K562 (cell line): ENCODE measurements around the gene BSN. TPM values are rescaled to one million over a fixed set of nuclear protein-coding genes. Genes with fewer than 3 reads are reported as not detected.

Experiments used
- ATAC-seq: fragments of 200-7000 bp; cut with Tn5 transposase; 3 replicates; pipeline ENCODE4 v1.9.1; 2020; ENCODE audit warnings: moderate library complexity
- BruUV-seq: library from RNA; stranded (reverse); fragments of 400-500 nt; replicated peaks from 2 replicates; lab custom pipeline; 2021; lab: Mats Ljungman, UMichigan
- CTCF ChIA-PET: fragments of 300-600 bp; formaldehyde crosslinking; extraction: SDS; loops from one replicate; lab custom pipeline; 2021; ENCODE audit warnings: low intra/inter-chr PET ratio; lab: Yijun Ruan, JAX
- POLR2A ChIA-PET: fragments of 300-600, 350-650 bp; sonication (Branson Sonifier 250); formaldehyde crosslinking; extraction: SDS; loops from one replicate; lab custom pipeline; 2021; ENCODE audit warnings: antibody characterized with exemption, inconsistent platforms; lab: Yijun Ruan, JAX
- DNase-seq, 4 experiments: peaks; one replicate each; pipeline versions ENCODE4 v3.0.0 to v3.0.0-alpha.2; 2011 to 2018; ENCODE audit warnings: low spot score in 3 of 4, mixed read lengths in 3 of 4; ENCODE audit errors: extremely low read depth in 1 of 4
- FAIRE-seq: peaks from 2 replicates; lab custom pipeline; 2011; peaks lifted over from hg19 to GRCh38; lab: Jason Lieb, UNC
- H2AFZ ChIP-seq: 2 replicates; pipeline ENCODE4 v1.6.0; 2011; ENCODE audit warnings: low read depth, low read length, control low read depth, inconsistent platforms
- H3K27ac ChIP-seq: fragments of 200-600 bp; 3 replicates; pipeline ENCODE4 v1.8.0; 2011; ENCODE audit warnings: low read depth, mild to moderate bottlenecking, control low read depth, inconsistent platforms, low read length, moderate library complexity, mixed read lengths; ENCODE audit errors: extremely low read depth
- H3K27me3 ChIP-seq, 2 experiments: fragments of 300-600 bp in 1 of 2; 2 replicates in 1 of 2; 3 replicates in 1 of 2; pipeline versions ENCODE4 v1.6.0 to v1.8.0; 2011; ENCODE audit warnings: inconsistent platforms in 2 of 2, low read length in 2 of 2, mild to moderate bottlenecking in 1 of 2, mixed read lengths in 1 of 2, moderate library complexity in 1 of 2; ENCODE audit not compliant: control insufficient read depth in 2 of 2, insufficient read depth in 2 of 2
- H3K36me3 ChIP-seq: fragments of 300-600 bp; 3 replicates; pipeline ENCODE4 v1.8.0; 2011; ENCODE audit warnings: mild to moderate bottlenecking, low read length, inconsistent platforms; ENCODE audit not compliant: control insufficient read depth, insufficient read depth
- H3K4me1 ChIP-seq, 2 experiments: fragments of 200-600 bp in 1 of 2; replicated peaks in 1 of 2; 2 replicates in 1 of 2; 3 replicates in 1 of 2; pipeline versions ENCODE4 v1.5.1 to v1.8.0; 2011; ENCODE audit warnings: inconsistent platforms in 2 of 2, low read length in 2 of 2, mild to moderate bottlenecking in 1 of 2, mixed read lengths in 1 of 2, moderate library complexity in 1 of 2; ENCODE audit not compliant: control insufficient read depth in 2 of 2, insufficient read depth in 2 of 2
- H3K4me2 ChIP-seq: 2 replicates; pipeline ENCODE4 v1.6.1; 2011; ENCODE audit warnings: low read length, control low read depth, inconsistent platforms, mixed read lengths; ENCODE audit not compliant: insufficient read depth
- H3K4me3 ChIP-seq: fragments of 200-600 bp; sonication (generic), shearing (Covaris generic); 2 replicates; pipeline ENCODE4 v1.5.1; 2016; ENCODE audit warnings: control low read depth, inconsistent platforms
- H3K79me2 ChIP-seq: fragments of 200-600 bp; 3 replicates; pipeline ENCODE4 v1.8.0; 2011; ENCODE audit warnings: low read length, inconsistent platforms; ENCODE audit not compliant: control insufficient read depth, insufficient read depth
- H3K9ac ChIP-seq, 2 experiments: 2 replicates each; pipeline versions ENCODE4 v1.6.0 to v1.6.1; 2011; ENCODE audit warnings: low read depth in 2 of 2, low read length in 2 of 2, control low read depth in 1 of 2, inconsistent platforms in 1 of 2, mild to moderate bottlenecking in 1 of 2, mixed read lengths in 1 of 2; ENCODE audit not compliant: insufficient read depth in 1 of 2
- H3K9me1 ChIP-seq: one replicate; pipeline ENCODE4 v1.6.0; 2011; ENCODE audit warnings: inconsistent platforms, mild to moderate bottlenecking, low read length, moderate library complexity; ENCODE audit not compliant: control insufficient read depth, insufficient read depth
- H3K9me3 ChIP-seq: replicated peaks from 2 replicates; pipeline ENCODE4 v1.5.1; 2011; ENCODE audit warnings: low read depth, low read length, inconsistent platforms; ENCODE audit not compliant: control insufficient read depth, insufficient read depth
- H4K20me1 ChIP-seq: replicated peaks from 2 replicates; pipeline ENCODE4 v1.6.1; 2011; ENCODE audit warnings: low read length, inconsistent platforms, mixed read lengths; ENCODE audit not compliant: control insufficient read depth, insufficient read depth
- RBFOX2 ChIP-seq: fragments of 200-400 bp; formaldehyde crosslinking; IDR thresholded peaks from 2 replicates; pipeline ENCODE4 v1.6.1; 2017; ENCODE audit warnings: low read depth, mild to moderate bottlenecking, low read length, moderate library complexity
- ZBTB33 ChIP-seq: sonication (generic); formaldehyde crosslinking; IDR thresholded peaks from 2 replicates; pipeline ENCODE4 v1.8.1; 2023; ENCODE audit warnings: mild to moderate bottlenecking, missing genetic modification reagents
- ZC3H11A ChIP-seq: IDR thresholded peaks from 2 replicates; pipeline ENCODE4 v1.6.1; 2012; ENCODE audit warnings: low read depth, low read length, improper control_type of control experiment
- WGBS: fragments of 100-300 bp; shearing (Covaris generic); methylation state at CpG from one replicate; pipeline ENCODE4 v1.1.6; 2016; ENCODE audit warnings: low coverage, mixed read lengths; ENCODE audit not compliant: insufficient coverage; ENCODE audit errors: missing lambda C conversion rate; 5-methylcytosine and 5-hydroxymethylcytosine counted together
- in situ Hi-C: fragments of 300-500 bp; cut with MboI; formaldehyde crosslinking; loops from 4 replicates; pipeline ENCODE4 v1.15.0; 2018; ENCODE audit warnings: inconsistent platforms, mixed read lengths
- intact Hi-C: fragments of 100-400 bp; cut with micrococcal nuclease; formaldehyde crosslinking; loops from 2 replicates; pipeline ENCODE4 v1.14.2; 2022
- polyA plus RNA-seq, 8 experiments: library from polyadenylated mRNA; depleted of rRNA in 4 of 8; stranded (reverse) in 5 of 8; unstranded in 3 of 8; fragments of >200 nt; fragmentation: Nextera tagmentation in 2 of 8; fragmentation: Illumina TruSeq in 1 of 8; extraction: Ambion mirVana in 2 of 8; extraction: Trizol in 1 of 8; gene quantifications; 2 replicates each; pipeline versions ENCODE4 v1.2.1 to v1.2.3, GENCODE V29; 2011 to 2014; ENCODE audit warnings: inconsistent platforms in 1 of 8, missing spikeins in 1 of 8
- total RNA-seq, 7 experiments: library from RNA; depleted of rRNA in 6 of 7; stranded (reverse); fragments of >200 nt in 6 of 7; fragmentation: Illumina TruSeq in 2 of 7; extraction: Trizol in 2 of 7; gene quantifications; 2 replicates each; pipeline versions ENCODE4 v1.2.1 to v1.2.3, GENCODE V29; 2011 to 2021; ENCODE audit warnings: low replicate concordance in 1 of 7

The BSN gene
- total and polyA plus RNA-seq, 9 of the 15 experiments (the other 6 are each of a cell fraction or from before 2014, with no cell fraction given) = 0.03 to 1.5 (median 0.29) TPM

- 0 out of 2 replicates have a peak, but pooled peaks cover 3% of the 10 kb centered on the region for H4K20me1 ChIP-seq
- no peaks in the 10 kb centered on the region for H3K9me1 ChIP-seq
- TF ChIP-seq ZBTB33 (CRISPR knock-in tag) (peak; percentile 95), RBFOX2 (peak; percentile 36; the same call in 1 of the 2 replicates), ZC3H11A (no peak)
- 100% methylated on average over 2 of the region's 33 CpGs for WGBS
- POLR2A ChIA-PET = no interaction called here
- H3K9ac ChIP-seq = no peak overlapping the region
- H2AFZ ChIP-seq = no peak overlapping the region
- BruUV-seq = no TSS peak
- peaks cover 0 to 29% of the 10 kb centered on the region in 2 experiments; a peak in 3 of 5 replicates for H3K4me1 ChIP-seq
- H3K4me2 ChIP-seq = no peak overlapping the region
- no peaks in the 10 kb centered on the region for H3K9me3 ChIP-seq
- H3K27me3 ChIP-seq = no peaks in the 10 kb centered on the region
- ATAC-seq (no peak), DNase-seq (no peak), FAIRE-seq (no peak)
- peaks cover 61% of the 10 kb centered on the region; the same call in 2 of the 3 replicates for H3K36me3 ChIP-seq
- intact Hi-C loops = no loop called here
- no peak overlapping the region for H3K27ac ChIP-seq
- no peak overlapping the region for H3K4me3 ChIP-seq
- peaks cover 12% of the 10 kb centered on the region for H3K79me2 ChIP-seq
- in situ Hi-C loops = no loop called here
- CTCF ChIA-PET = interaction anchor here (1.2 kb wide), 1 partner anchor 120 kb away, joined by 4 read pairs; no protein-coding TSS in a partner anchor
Observed at GRCh38 chr3:49718858-49719213, 164.6 kb downstream of the BSN start.
